CD14-positive monocyte (primary cell): Measurements from ENCODE around the gene LRRC74A. TPM values are rescaled to one million over a fixed set of nuclear protein-coding genes. Genes with fewer than 3 reads are reported as not detected.

Experiments used
- DNase-seq, 3 donors: peaks; one replicate each; pipeline ENCODE4 v3.0.0-alpha.2; 2011 to 2022
- H2AFZ ChIP-seq: 2 replicates; pipeline ENCODE4 v1.6.0; 2012; ENCODE audit warnings: mild to moderate bottlenecking, low read depth, low read length, inconsistent platforms; ENCODE audit not compliant: insufficient read depth, poor library complexity, severe bottlenecking
- H3K27ac ChIP-seq, 2 donors: 1 replicate in 1 of 2; 2 replicates in 1 of 2; pipeline ENCODE4 v1.5.1; 2012 to 2013; ENCODE audit warnings: low read length in 2 of 2, control low read depth in 1 of 2, inconsistent platforms in 1 of 2, low read depth in 1 of 2, mild to moderate bottlenecking in 1 of 2
- H3K27me3 ChIP-seq, 2 donors: one replicate each; pipeline versions ENCODE4 v1.6.0 to v1.6.1; 2011 to 2013; ENCODE audit warnings: low read length in 2 of 2; ENCODE audit not compliant: control insufficient read depth in 2 of 2, insufficient read depth in 2 of 2
- H3K36me3 ChIP-seq, 2 donors: replicated peaks in 1 of 2; 1 replicate in 1 of 2; 2 replicates in 1 of 2; pipeline versions ENCODE4 v1.5.1 to v1.6.1; 2012 to 2013; ENCODE audit warnings: low read length in 2 of 2, control low read depth in 1 of 2, inconsistent platforms in 1 of 2, mild to moderate bottlenecking in 1 of 2; ENCODE audit not compliant: insufficient read depth in 2 of 2, control insufficient read depth in 1 of 2
- H3K4me1 ChIP-seq, 2 donors: 1 replicate in 1 of 2; 2 replicates in 1 of 2; pipeline versions ENCODE4 v1.5.1 to v1.6.1; 2012 to 2013; ENCODE audit warnings: low read length in 2 of 2, control low read depth in 1 of 2, inconsistent platforms in 1 of 2, mild to moderate bottlenecking in 1 of 2, moderate library complexity in 1 of 2; ENCODE audit not compliant: insufficient read depth in 2 of 2, control insufficient read depth in 1 of 2
- H3K4me2 ChIP-seq: replicated peaks from 2 replicates; pipeline ENCODE3; 2012; ENCODE audit warnings: low read length, moderate library complexity, mild to moderate bottlenecking; ENCODE audit not compliant: poor library complexity, severe bottlenecking; ENCODE audit errors: extremely low read depth
- H3K4me3 ChIP-seq, 3 experiments: fragments of 200-600 bp in 1 of 3; sonication (generic) in 1 of 3; replicated peaks in 1 of 3; 1 replicate in 2 of 3; 2 replicates in 1 of 3; pipeline ENCODE4 v1.5.1; 2011 to 2013; ENCODE audit warnings: low read length in 3 of 3, mild to moderate bottlenecking in 3 of 3, control low read depth in 2 of 3, low read depth in 2 of 3, inconsistent platforms in 1 of 3, moderate library complexity in 1 of 3
- H3K79me2 ChIP-seq: 2 replicates; pipeline ENCODE4 v1.6.0; 2012; ENCODE audit warnings: mild to moderate bottlenecking, control low read depth, inconsistent platforms, low read length, moderate library complexity; ENCODE audit not compliant: insufficient read depth
- H3K9ac ChIP-seq: 2 replicates; pipeline ENCODE4 v1.6.0; 2017; ENCODE audit warnings: low read length, mild to moderate bottlenecking; ENCODE audit not compliant: insufficient read depth, poor library complexity, severe bottlenecking
- H3K9me3 ChIP-seq, 2 donors: replicated peaks in 1 of 2; 1 replicate in 1 of 2; 2 replicates in 1 of 2; pipeline versions ENCODE4 v1.5.1 to v1.6.1; 2012 to 2013; ENCODE audit warnings: low read length in 2 of 2, control low read depth in 1 of 2; ENCODE audit not compliant: control insufficient read depth in 1 of 2, insufficient read depth in 1 of 2
- H4K20me1 ChIP-seq: 2 replicates; pipeline ENCODE4 v1.6.0; 2012; ENCODE audit warnings: mild to moderate bottlenecking, low read length, control low read depth, moderate library complexity; ENCODE audit not compliant: insufficient read depth
- H3K27ac Mint-ChIP-seq, 7 donors: one replicate each; pipeline ENCODE4 v1.8.0; 2020; ENCODE audit warnings: mild to moderate bottlenecking in 7 of 7, mixed read lengths in 7 of 7, moderate library complexity in 6 of 7, inconsistent platforms in 2 of 7
- H3K27me3 Mint-ChIP-seq, 3 donors: one replicate each; pipeline ENCODE4 v1.8.0; 2021 to 2022; ENCODE audit warnings: low read depth in 3 of 3, mild to moderate bottlenecking in 3 of 3, mixed read lengths in 3 of 3, moderate library complexity in 3 of 3, inconsistent platforms in 1 of 3
- H3K36me3 Mint-ChIP-seq, 2 donors: one replicate each; pipeline ENCODE4 v1.8.0; 2020; ENCODE audit warnings: mixed read lengths in 2 of 2, inconsistent platforms in 1 of 2, mild to moderate bottlenecking in 1 of 2
- H3K4me1 Mint-ChIP-seq: one replicate; pipeline ENCODE4 v1.8.0; 2020; ENCODE audit warnings: mild to moderate bottlenecking, mixed read lengths
- H3K4me3 Mint-ChIP-seq, 2 donors: one replicate each; pipeline ENCODE4 v1.8.0; 2020; ENCODE audit warnings: mild to moderate bottlenecking in 2 of 2, mixed read lengths in 2 of 2, moderate library complexity in 1 of 2
- H3K9me3 Mint-ChIP-seq, 7 donors: one replicate each; pipeline ENCODE4 v1.8.0; 2020 to 2022; ENCODE audit warnings: mixed read lengths in 7 of 7, mild to moderate bottlenecking in 6 of 7, moderate library complexity in 6 of 7, inconsistent platforms in 2 of 7
- CTCF ChIP-seq: fragments of 200-600 bp; IDR thresholded peaks from one replicate; pipeline ENCODE4 v1.8.0; 2022; ENCODE audit warnings: antibody characterized with exemption, mild to moderate bottlenecking
- WGBS: methylation state at CpG from one replicate; pipeline ENCODE4 v1.1.5; 2013; ENCODE audit warnings: missing lambda C conversion rate; ENCODE audit not compliant: insufficient coverage; 5-methylcytosine and 5-hydroxymethylcytosine counted together
- intact Hi-C, 2 donors: fragments of 100-400 bp; cut with micrococcal nuclease; formaldehyde crosslinking; loops; one replicate each; pipeline versions ENCODE4 v1.15.0 to v1.15.1; 2023
- polyA plus RNA-seq, 3 donors: library from polyadenylated mRNA; depleted of rRNA in 1 of 3; unstranded in 2 of 3; stranded (reverse) in 1 of 3; fragments of 300-500 nt in 2 of 3; fragments of >200 nt in 1 of 3; fragmentation: Illumina TruSeq in 2 of 3; gene quantifications; 1 replicate in 2 of 3; 2 replicates in 1 of 3; pipeline ENCODE4 v1.2.3, GENCODE V29; 2012 to 2021

Gene LRRC74A
- polyA plus RNA-seq, 3 donors, result 0.24 TPM; not detected in 2

DNA sequence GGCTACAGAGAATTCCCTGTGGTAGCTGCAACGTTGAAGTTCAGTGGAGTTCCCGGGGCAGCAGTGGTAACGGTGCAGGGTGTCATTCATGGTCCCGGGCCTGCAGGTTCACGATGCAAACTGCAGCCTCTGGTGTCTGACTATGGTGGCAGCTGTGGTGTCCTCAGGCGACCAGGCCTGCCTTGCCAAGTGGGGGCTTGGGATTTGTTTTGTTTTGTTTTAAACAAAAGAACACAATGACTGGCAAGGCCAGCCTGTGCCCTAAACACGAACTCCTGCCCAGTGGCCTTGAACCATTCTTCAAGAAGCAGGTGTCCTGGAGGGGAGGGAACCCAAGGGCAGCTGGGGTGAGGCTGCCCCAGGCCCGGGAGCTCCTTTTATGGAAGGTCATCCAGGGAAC is 48.5 kb downstream of the LRRC74A start:
- Histone ChIP-seq H3K27me3 (no peaks in the 10 kb centered on the region), H3K4me3 (no peak overlapping the region), H2AFZ (no peak overlapping the region), H3K9ac (no peak overlapping the region), H3K9me3 (peaks cover 8 to 14% of the 10 kb centered on the region in 2 donors), H4K20me1 (no peaks in the 10 kb centered on the region), H3K4me1 (no peaks in the 10 kb centered on the region), H3K36me3 (no peaks in the 10 kb centered on the region), H3K4me2 (no peak overlapping the region), H3K27ac (no peak overlapping the region), H3K79me2 (no peaks in the 10 kb centered on the region)
- no peak for TF ChIP-seq CTCF
- Mint-ChIP-seq H3K4me1 (peaks cover 2% of the 10 kb centered on the region), H3K9me3 (peaks cover 5 to 12% (median 10%) of the 10 kb centered on the region in 7 donors), H3K27ac (no peak overlapping the region), H3K4me3 (no peak overlapping the region), H3K27me3 (peaks cover 2 to 11% (median 4%) of the 10 kb centered on the region in 3 donors), H3K36me3 (no peaks in the 10 kb centered on the region)
- no peak for DNase-seq
- intact Hi-C loops, result loop anchor here (5.0 to 10.0 kb wide), 3 partner anchors 43 to 450 kb away; partner anchors contain the start of genes GSTZ1 (in 1 of the 2) and POMT2 (in 1 of the 2)
- WGBS, result 94% methylated on average over 8 of the region's 8 CpGs

DNA sequence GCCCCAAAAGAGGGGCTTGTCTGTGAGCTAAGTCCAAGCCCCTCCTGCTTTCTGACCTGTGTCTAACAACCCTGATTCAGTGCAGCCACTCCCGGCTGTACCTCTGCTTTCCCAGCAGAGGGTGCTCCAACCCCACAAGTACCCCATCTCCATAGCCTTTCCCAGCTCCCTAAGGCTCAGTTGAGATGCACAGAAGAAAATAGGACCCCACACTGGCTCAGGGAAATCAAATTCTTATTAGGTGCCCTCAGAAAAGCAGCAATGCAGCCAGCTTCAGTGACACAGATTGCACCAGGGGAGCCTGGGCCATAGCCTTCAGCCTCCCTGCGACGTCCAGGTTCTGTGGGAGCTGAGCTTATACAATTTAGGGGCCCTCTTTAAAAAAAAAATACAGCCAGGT is 49.9 kb downstream of the LRRC74A start:
- Histone ChIP-seq H3K27me3 (no peaks in the 10 kb centered on the region), H3K4me1 (no peaks in the 10 kb centered on the region), H3K79me2 (no peaks in the 10 kb centered on the region), H3K4me2 (no peak overlapping the region), H3K27ac (no peak overlapping the region), H3K9ac (no peak overlapping the region), H4K20me1 (no peaks in the 10 kb centered on the region), H3K36me3 (no peaks in the 10 kb centered on the region), H3K4me3 (no peak overlapping the region), H2AFZ (no peak overlapping the region), H3K9me3 (peaks cover 8 to 14% of the 10 kb centered on the region in 2 donors)
- peak; percentile 87 for TF ChIP-seq CTCF
- intact Hi-C loops, result loop anchor here (1.0 to 10.0 kb wide), 4 partner anchors 41 to 449 kb away; partner anchors contain the start of genes GSTZ1 (in 1 of the 2) and POMT2 (in 1 of the 2)
- 100% methylated on average over 2 of the region's 3 CpGs for WGBS
- H3K4me3 Mint-ChIP-seq, result no peak overlapping the region
- H3K36me3 Mint-ChIP-seq, result no peaks in the 10 kb centered on the region
- H3K27me3 Mint-ChIP-seq, result peaks cover 0 to 4% (median 2%) of the 10 kb centered on the region in 3 donors
- peak; percentile 43 to 69 (median 65) for DNase-seq
- peaks cover 2% of the 10 kb centered on the region for H3K4me1 Mint-ChIP-seq
- H3K9me3 Mint-ChIP-seq, result peaks cover 5 to 12% (median 10%) of the 10 kb centered on the region in 7 donors
- H3K27ac Mint-ChIP-seq, result peak overlapping the region in 2 of 7 donors; percentile 15 to 50
